NCI-H345 treated with DMSO at 0.1 percent for 48 hours (cell line): ENCODE measurements around the gene NR1I2.

Source experiments
- DNase-seq: peaks from one replicate; lab custom pipeline; 2025; ENCODE audit not compliant: unreplicated experiment; lab: John Stamatoyannopoulos, UW

Gene NR1I2

GRCh38 chr3:119778811-119779210 lies 3.1 kb upstream of the NR1I2 start:
- no peak for DNase-seq

- DNase-seq: no peak
Observed at GRCh38 chr3:119779731-119780383, 2.0 kb upstream of the NR1I2 start.

GRCh38 chr3:119782460-119782859 lies 559 bp downstream of the NR1I2 start:
- no peak for DNase-seq

GRCh38 chr3:119783255-119783654 lies 1.4 kb downstream of the NR1I2 start:
- DNase-seq: no peak

GRCh38 chr3:119783883-119784282 lies 2.0 kb downstream of the NR1I2 start:
- DNase-seq: no peak

- DNase-seq: no peak
Observed at GRCh38 chr3:119786409-119786808, 4.5 kb downstream of the NR1I2 start.

- DNase-seq: no peak
Observed at GRCh38 chr3:119790369-119790768, 8.5 kb downstream of the NR1I2 start.

- no peak for DNase-seq
Observed at GRCh38 chr3:119792270-119792669, 10.4 kb downstream of the NR1I2 start.

- DNase-seq: no peak
Observed at GRCh38 chr3:119794401-119794800, 12.5 kb downstream of the NR1I2 start.

GRCh38 chr3:119794971-119795612 lies 13.2 kb downstream of the NR1I2 start:
- DNase-seq: no peak

- no peak for DNase-seq
Observed at GRCh38 chr3:119795849-119796248, 13.9 kb downstream of the NR1I2 start.

- DNase-seq: no peak
Observed at GRCh38 chr3:119796368-119796767, 14.5 kb downstream of the NR1I2 start.

- DNase-seq: no peak
Observed at GRCh38 chr3:119796785-119797184, 14.9 kb downstream of the NR1I2 start.

GRCh38 chr3:119800844-119801243 lies 18.9 kb downstream of the NR1I2 start:
- DNase-seq: no peak

GRCh38 chr3:119808244-119808643 lies 26.3 kb downstream of the NR1I2 start:
- no peak for DNase-seq

- DNase-seq: no peak
Observed at GRCh38 chr3:119808843-119809242, 26.9 kb downstream of the NR1I2 start.

- no peak for DNase-seq
Observed at GRCh38 chr3:119809249-119810017, 27.5 kb downstream of the NR1I2 start.

GRCh38 chr3:119810018-119810435 lies 28.1 kb downstream of the NR1I2 start:
- no peak for DNase-seq

GRCh38 chr3:119812491-119813058 lies 30.7 kb downstream of the NR1I2 start:
- no peak for DNase-seq

GRCh38 chr3:119815716-119816115 lies 33.8 kb downstream of the NR1I2 start:
- DNase-seq: no peak

GRCh38 chr3:119817071-119817470 lies 35.2 kb downstream of the NR1I2 start:
- no peak for DNase-seq
